Measurements from ENCODE around the gene FOLR3. TPM values are rescaled to one million over a fixed set of nuclear protein-coding genes. Genes with fewer than 3 reads are reported as not detected.
"Not testable (repeated sequence)": the region's sequence is repeated elsewhere in the genome, so short reads cannot be mapped to it uniquely, and the experiment has no call there.

The FOLR3 gene
- total RNA-seq, 3 donors from 2014 or later: not detected

DNA sequence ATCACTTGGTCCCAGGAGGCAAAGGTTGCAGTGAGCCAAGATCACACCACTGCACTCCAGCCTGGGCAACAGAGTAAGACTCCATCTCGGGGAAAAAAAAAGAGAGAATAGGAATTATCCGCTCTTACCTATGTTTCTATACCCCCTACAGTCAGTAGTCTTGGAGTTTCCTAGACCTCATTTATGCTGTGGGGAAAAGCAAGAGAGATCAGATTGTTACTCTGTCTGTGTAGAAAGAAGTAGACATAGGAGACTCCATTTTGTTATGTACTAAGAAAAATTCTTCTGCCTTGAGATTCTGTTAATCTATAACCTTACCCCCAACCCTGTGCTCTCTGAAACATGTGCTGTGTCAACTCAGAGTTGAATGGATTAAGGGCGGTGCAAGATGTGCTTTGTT lies 28.7 kb downstream of the FOLR3 start:
- not testable (repeated sequence) for H3K36me3 Mint-ChIP-seq (ENCODE audit: insufficient read depth); ATAC-seq; H3K4me1 Mint-ChIP-seq (ENCODE audit: low read depth); H3K4me3 Mint-ChIP-seq; DNase-seq; H3K9me3 Mint-ChIP-seq; H3K27me3 Mint-ChIP-seq (ENCODE audit: low read depth)

DNA sequence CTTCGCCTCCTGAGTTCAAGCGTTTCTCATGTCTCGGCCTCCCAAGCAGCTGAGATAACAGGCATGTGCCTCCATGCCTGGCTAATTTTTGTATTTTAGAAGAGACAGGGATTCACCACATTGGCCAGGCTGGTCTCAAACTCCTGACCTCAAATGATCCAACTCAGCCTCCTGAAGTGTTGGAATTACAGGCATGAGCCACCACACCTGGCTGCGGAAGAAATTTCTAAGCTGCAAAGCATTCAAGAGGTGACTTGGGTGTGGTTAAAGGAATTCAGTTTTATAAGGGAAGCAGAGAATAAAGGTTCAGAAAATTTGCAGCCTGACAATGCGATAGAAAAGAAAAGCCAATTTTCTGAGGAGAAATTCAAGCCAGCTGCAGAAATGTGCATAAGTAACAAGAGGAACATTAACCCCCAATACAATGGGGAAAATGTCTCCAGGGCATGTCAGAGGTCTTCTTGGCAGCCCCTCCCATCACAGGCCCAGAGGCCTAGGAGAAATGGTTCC lies 33.6 kb downstream of the FOLR3 start:
- not testable (repeated sequence) for H3K9me3 Mint-ChIP-seq; H3K4me3 Mint-ChIP-seq; ATAC-seq; H3K36me3 Mint-ChIP-seq (ENCODE audit: insufficient read depth); H3K27me3 Mint-ChIP-seq (ENCODE audit: low read depth); H3K4me1 Mint-ChIP-seq (ENCODE audit: low read depth); DNase-seq

DNA sequence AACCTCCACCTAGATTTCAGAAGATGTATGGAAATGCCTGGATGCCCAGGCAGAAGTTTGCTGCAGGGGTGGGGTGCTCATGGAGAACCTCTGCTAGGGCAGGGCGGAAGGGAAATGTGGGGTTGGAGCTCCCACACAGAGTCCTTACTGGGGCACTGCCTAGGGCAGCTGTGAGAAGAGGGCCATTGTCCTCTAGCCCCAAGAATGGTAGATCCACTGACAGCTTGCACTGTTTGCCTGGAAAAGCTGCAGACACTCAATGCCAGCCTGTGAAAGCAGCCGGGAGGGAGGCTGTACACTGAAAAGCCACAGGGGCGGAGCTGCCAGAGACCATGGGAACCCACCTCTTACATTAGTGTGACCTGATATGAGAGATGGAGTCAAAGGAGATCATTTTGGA lies 34.2 kb downstream of the FOLR3 start:
- not testable (repeated sequence) for DNase-seq; ATAC-seq; H3K27me3 Mint-ChIP-seq (ENCODE audit: low read depth); H3K4me1 Mint-ChIP-seq (ENCODE audit: low read depth); H3K36me3 Mint-ChIP-seq (ENCODE audit: insufficient read depth); H3K4me3 Mint-ChIP-seq; H3K9me3 Mint-ChIP-seq

DNA sequence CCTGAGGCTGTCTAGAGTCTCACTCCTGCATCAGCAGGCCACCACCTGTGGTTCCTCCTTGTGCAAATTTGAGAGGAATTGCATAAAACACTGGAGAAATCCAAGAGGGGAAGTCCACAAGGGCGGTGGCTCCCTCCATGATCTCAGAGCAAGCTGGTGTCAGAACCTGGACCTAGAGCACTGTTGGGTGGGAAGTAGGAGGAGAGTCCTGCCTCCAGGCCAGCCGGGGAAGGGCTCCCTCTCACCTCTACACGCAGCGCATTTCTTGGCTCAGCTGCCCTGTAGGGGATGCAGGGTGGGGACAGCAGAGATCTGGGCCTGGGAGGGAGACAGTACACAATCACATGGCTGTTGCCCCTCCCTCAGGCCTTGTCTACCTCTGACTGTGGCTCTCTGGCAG lies 36.5 kb downstream of the FOLR3 start:
- ATAC-seq; H3K4me3 Mint-ChIP-seq; DNase-seq; H3K27me3 Mint-ChIP-seq (ENCODE audit: low read depth); H3K4me1 Mint-ChIP-seq (ENCODE audit: low read depth); H3K36me3 Mint-ChIP-seq (ENCODE audit: insufficient read depth); H3K9me3 Mint-ChIP-seq: not testable (repeated sequence)

DNA sequence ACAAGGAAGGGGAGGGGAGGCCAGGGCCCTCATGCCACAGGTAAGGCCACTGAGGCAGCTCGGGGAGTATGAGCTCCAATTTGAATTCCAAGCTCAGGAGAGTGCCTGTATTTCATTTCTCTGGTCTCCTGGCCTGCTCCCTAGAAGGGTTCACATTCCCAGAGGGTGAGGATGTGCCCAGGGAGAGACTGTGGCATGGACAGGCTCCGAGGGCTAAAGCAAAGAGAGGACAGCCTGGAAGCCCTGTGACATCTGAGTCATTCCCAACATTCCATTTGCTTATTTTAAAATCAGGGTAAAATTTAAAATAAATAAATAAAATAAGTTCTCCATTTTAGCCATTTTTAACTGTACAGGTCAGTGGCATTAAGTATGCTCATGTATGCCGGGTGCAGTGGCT lies 37.8 kb downstream of the FOLR3 start:
- Mint-ChIP-seq H3K36me3 (ENCODE audit: insufficient read depth) (no peaks in the 10 kb centered on the region), H3K9me3 (no peaks in the 10 kb centered on the region), H3K27me3 (ENCODE audit: low read depth) (peaks cover 2% of the 10 kb centered on the region), H3K4me1 (ENCODE audit: low read depth) (peaks cover 2% of the 10 kb centered on the region), H3K4me3 (no peak overlapping the region)
- no peak for ATAC-seq
- DNase-seq: no peak

DNA sequence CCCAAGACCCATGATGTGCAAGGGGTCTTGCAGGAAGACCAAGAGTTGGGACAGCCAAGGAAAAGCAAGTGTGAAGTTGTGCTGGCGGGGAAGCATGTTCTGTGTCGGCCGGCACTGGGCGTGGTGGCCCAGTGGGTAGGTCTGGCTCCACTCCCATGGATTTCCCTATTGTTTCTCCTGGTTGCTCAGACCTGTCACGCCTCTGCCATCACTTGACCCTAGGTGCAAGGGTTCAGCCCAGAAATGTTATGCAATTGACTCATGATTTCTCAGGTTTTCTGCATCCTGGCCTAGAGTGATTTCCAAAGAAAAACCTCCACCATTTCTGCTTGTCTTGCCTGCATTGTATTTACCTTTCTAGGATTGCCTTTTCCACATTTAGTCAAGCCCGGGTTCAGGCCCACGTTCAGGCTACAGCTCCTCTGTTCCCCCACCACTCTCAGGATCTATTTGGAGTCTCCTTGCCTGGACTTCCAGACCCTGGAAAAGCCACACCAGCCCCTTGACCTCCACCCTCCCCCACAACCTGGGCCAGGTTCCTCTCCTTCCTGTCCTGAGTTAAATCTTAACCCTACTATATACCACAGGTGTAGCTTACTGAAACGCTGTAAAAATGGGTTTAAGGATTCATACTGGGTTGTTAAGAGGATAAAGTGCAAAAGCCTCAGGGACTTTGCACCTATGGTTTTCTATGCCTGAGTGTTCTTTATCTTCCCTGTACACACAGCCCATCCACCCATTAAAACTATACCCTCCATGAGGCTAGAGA lies 39.0 kb downstream of the FOLR3 start:
- ATAC-seq (no peak), DNase-seq (no peak)
- Mint-ChIP-seq H3K4me1 (ENCODE audit: low read depth) (peaks cover 2% of the 10 kb centered on the region), H3K27me3 (ENCODE audit: low read depth) (peaks cover 2% of the 10 kb centered on the region), H3K36me3 (ENCODE audit: insufficient read depth) (no peaks in the 10 kb centered on the region), H3K9me3 (no peaks in the 10 kb centered on the region), H3K4me3 (no peak overlapping the region)

DNA sequence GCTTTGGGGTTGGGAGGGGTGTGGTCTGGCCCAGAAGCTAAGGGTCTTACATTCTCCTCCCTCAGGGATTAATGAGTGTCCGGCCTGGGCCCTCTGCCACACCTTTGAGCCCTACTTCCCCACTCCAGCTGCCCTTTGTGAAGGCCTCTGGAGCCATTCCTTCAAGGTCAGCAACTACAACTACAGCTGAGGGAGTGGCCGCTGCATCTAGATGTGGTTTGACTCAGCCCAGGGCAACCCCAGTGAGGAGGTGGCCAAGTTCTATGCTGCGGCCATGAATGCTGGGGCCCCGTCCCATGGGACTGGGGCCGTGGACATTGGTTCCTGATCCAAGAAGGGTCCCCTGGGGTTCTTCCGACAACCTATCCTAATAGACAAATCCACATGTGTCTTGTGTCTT lies 42.1 kb downstream of the FOLR3 start:
- H3K36me3 Mint-ChIP-seq (ENCODE audit: insufficient read depth): no peaks in the 10 kb centered on the region
- ATAC-seq (no peak), DNase-seq (no peak)
- no peaks in the 10 kb centered on the region for H3K9me3 Mint-ChIP-seq
- H3K27me3 Mint-ChIP-seq (ENCODE audit: low read depth): peaks cover 8% of the 10 kb centered on the region
- H3K4me3 Mint-ChIP-seq: no peak overlapping the region
- H3K4me1 Mint-ChIP-seq (ENCODE audit: low read depth): peaks cover 8% of the 10 kb centered on the region

DNA sequence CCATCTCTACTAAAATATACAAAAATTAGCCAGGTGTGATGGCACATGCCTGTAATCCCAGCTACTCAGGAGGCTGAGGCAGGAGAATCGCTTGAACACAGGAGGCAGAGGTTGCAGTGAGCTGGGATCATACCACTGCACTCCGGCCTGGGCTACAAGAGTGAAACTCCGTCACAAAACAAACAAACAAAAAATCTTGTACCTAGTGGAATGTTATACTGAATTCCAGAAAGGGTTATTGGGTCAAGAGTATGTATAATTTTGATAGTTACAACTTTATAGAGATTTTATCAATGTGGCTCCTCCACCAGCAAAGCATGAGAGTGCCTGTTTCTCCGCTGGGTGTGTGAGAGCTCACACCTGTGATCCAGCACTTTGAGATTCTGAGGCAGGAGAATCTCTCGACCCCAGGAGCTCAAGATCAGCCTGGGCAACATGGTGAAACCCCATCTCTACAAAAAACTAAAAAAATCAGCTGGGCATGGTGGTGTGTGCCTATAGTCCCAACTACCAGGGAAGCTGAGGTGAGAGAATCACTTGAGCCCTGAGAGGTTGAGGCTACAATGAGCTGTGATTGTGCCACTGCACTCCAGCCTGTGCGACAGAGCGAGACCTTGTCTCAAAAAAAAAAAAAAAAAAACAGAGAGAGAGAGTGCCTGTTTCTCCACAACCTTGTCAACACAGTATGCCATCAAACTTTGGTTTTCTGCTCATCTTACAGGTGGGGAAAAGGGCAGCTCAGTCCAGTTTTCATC lies 43.7 kb downstream of the FOLR3 start:
- H3K4me1 Mint-ChIP-seq (ENCODE audit: low read depth): peaks cover 10% of the 10 kb centered on the region
- H3K27me3 Mint-ChIP-seq (ENCODE audit: low read depth): peaks cover 13% of the 10 kb centered on the region
- ATAC-seq (no peak), DNase-seq (no peak)
- no peaks in the 10 kb centered on the region for H3K9me3 Mint-ChIP-seq
- no peaks in the 10 kb centered on the region for H3K36me3 Mint-ChIP-seq (ENCODE audit: insufficient read depth)
- no peak overlapping the region for H3K4me3 Mint-ChIP-seq

DNA sequence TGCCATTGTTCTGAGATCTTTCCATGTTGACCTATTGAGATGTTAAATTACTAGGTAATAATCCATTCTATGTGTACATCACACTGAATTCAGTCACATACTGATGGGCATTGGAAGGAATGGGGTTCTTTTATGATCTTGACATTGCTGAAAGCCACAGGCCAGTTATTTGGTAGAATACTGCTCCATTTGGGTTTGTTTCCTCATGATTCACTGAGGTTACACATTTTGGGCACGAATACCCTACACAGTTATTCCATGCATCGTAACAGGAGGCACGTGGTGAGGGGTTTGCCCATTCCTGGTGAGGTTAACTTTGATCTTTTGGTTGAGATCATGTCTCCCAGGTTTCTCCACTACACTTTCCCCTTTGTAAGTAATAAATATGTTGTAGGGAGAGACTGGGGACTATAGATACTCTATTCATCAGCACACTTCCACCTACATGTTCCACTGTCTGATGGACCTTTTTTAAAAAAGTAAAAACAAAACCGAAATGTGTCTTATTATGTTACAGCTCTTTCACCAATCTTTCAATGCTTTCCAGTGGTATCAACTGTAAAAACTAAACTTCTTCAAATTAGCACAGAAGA lies 44.4 kb downstream of the FOLR3 start:
- Mint-ChIP-seq H3K9me3 (no peaks in the 10 kb centered on the region), H3K4me1 (ENCODE audit: low read depth) (peaks cover 10% of the 10 kb centered on the region), H3K36me3 (ENCODE audit: insufficient read depth) (no peaks in the 10 kb centered on the region), H3K4me3 (no peak overlapping the region), H3K27me3 (ENCODE audit: low read depth) (peaks cover 13% of the 10 kb centered on the region)
- DNase-seq: no peak
- ATAC-seq: no peak

DNA sequence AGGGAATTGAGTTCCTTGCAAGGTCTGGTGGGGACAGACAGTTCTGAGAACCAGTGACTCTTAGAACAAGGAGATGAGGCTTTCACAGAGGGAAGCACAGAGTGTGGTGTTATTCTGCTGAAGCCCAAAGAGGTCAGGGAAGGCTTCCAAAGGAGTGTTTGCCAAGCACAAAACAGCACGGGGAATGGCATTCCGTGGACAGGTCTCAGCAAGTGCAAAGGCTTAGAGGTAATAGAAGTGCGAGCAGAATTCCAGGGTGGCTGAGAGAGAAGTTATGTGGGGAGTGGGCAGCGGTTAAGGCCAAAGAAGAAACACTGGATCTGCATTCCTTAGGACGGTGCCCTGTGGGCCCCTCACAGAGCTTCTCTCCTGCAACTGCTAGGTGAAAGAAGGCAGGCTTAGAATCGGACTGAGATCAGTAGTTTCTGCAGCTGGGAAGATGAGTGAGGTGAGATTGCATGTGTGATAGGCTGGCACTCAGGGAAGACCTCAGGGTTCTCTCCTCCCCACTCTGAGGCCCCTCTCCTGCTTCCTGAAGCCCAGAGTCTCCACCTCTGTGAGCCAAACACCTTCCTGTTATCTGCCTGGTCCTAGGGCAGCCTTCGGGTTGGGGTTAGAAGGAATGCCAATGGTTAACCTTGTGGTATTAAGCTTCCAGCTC lies 45.5 kb downstream of the FOLR3 start:
- H3K36me3 Mint-ChIP-seq (ENCODE audit: insufficient read depth); H3K9me3 Mint-ChIP-seq; H3K4me3 Mint-ChIP-seq; DNase-seq; ATAC-seq: not testable (repeated sequence)
- peaks cover 10% of the 10 kb centered on the region for H3K4me1 Mint-ChIP-seq (ENCODE audit: low read depth)
- peaks cover 13% of the 10 kb centered on the region for H3K27me3 Mint-ChIP-seq (ENCODE audit: low read depth)

DNA sequence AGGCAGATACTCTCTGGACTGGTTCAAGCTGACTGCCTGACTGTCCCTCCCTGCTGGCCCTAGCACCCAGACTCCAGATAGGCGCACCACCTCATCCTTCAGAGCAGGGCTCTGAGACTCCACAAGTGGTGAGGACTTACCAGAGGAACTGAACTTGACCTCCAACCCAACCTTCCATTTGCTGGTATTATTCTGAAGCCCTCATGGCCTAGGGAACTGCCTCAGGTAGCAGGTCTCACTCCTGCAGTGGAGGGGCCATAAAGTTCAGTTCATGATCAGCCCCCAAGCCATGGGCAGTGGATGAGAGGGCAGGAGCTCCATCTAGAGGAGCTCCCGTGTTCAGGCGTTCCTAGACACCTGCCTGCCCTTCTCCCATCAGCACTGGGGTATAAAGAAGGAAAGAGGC lies 46.0 kb downstream of the FOLR3 start:
- DNase-seq; H3K4me3 Mint-ChIP-seq; H3K36me3 Mint-ChIP-seq (ENCODE audit: insufficient read depth); ATAC-seq; H3K9me3 Mint-ChIP-seq: not testable (repeated sequence)
- H3K4me1 Mint-ChIP-seq (ENCODE audit: low read depth): peaks cover 10% of the 10 kb centered on the region
- peaks cover 13% of the 10 kb centered on the region for H3K27me3 Mint-ChIP-seq (ENCODE audit: low read depth)

DNA sequence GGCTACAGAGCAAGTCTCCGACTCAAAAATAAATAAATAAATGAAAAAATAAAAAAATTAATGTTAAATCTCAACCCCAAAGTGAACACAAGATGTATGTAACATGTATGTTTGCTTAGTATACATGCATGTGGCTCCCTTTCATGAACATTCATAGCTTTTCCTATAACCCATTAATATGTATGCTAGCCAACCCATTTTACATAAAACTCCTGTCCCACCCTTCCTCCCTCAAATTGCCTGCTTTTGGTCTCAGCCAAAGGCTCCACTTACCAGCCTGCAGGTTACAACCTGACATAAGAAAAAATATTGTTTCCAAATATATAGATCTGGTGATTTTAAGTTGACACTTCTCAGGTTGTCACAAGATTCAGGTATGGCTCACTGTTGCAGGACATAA lies 52.7 kb downstream of the FOLR3 start:
- no peak overlapping the region for H3K4me3 Mint-ChIP-seq
- H3K27me3 Mint-ChIP-seq (ENCODE audit: low read depth): peaks cover 7% of the 10 kb centered on the region
- no peaks in the 10 kb centered on the region for H3K9me3 Mint-ChIP-seq
- H3K36me3 Mint-ChIP-seq (ENCODE audit: insufficient read depth): no peaks in the 10 kb centered on the region
- no peak for DNase-seq
- H3K4me1 Mint-ChIP-seq (ENCODE audit: low read depth): peaks cover 1% of the 10 kb centered on the region
- ATAC-seq: no peak

Data from activated T-cell treated with anti-CD3 and anti-CD28 coated beads, Interleukin-2, amount 50 U/mL, for 4 hours (primary cell).